Fibroblast of lung (primary cell): ENCODE results near the gene ENO4. TPM values are rescaled to one million over a fixed set of nuclear protein-coding genes. Genes with fewer than 3 reads are reported as not detected.

Experiments
- DNase-seq, 2 donors: peaks; one replicate each; pipeline versions ENCODE4 v3.0.0 to v3.0.0-alpha.2; 2010; ENCODE audit warnings: low read depth in 2 of 2
- H2AFZ ChIP-seq: 2 replicates; pipeline ENCODE4 v1.5.1; 2012; ENCODE audit warnings: low read length, control low read depth, inconsistent platforms
- H3K27ac ChIP-seq: 2 replicates; pipeline ENCODE4 v1.5.1; 2011; ENCODE audit warnings: low read length, control low read depth; ENCODE audit not compliant: insufficient read depth
- H3K27me3 ChIP-seq: 2 replicates; pipeline ENCODE4 v1.5.1; 2011; ENCODE audit warnings: mild to moderate bottlenecking, low read length; ENCODE audit not compliant: control insufficient read depth, insufficient read depth
- H3K36me3 ChIP-seq: 2 replicates; pipeline ENCODE4 v1.5.1; 2011; ENCODE audit warnings: low read length; ENCODE audit not compliant: control insufficient read depth, insufficient read depth
- H3K4me1 ChIP-seq: 2 replicates; pipeline ENCODE4 v1.5.1; 2011; ENCODE audit warnings: low read length; ENCODE audit not compliant: control insufficient read depth, insufficient read depth; ENCODE audit errors: extremely low read depth
- H3K4me2 ChIP-seq: 2 replicates; pipeline ENCODE4 v1.5.1; 2011; ENCODE audit warnings: low read length, control low read depth; ENCODE audit not compliant: insufficient read depth; ENCODE audit errors: extremely low read depth
- H3K4me3 ChIP-seq, 4 experiments: fragments of 200-600 bp in 1 of 4; sonication (generic) in 1 of 4; replicated peaks in 1 of 4; 2 replicates each; pipeline ENCODE4 v1.5.1; 2011 to 2016; ENCODE audit warnings: low read length in 4 of 4, low read depth in 3 of 4, mild to moderate bottlenecking in 3 of 4, control low read depth in 2 of 4, inconsistent platforms in 1 of 4, mixed read lengths in 1 of 4; ENCODE audit not compliant: insufficient read depth in 1 of 4; ENCODE audit errors: control extremely low read depth in 1 of 4
- H3K79me2 ChIP-seq: 2 replicates; pipeline ENCODE4 v1.5.1; 2012; ENCODE audit warnings: mild to moderate bottlenecking, low read length, inconsistent platforms; ENCODE audit not compliant: control insufficient read depth, insufficient read depth
- H3K9ac ChIP-seq: 2 replicates; pipeline ENCODE4 v1.5.1; 2011; ENCODE audit warnings: mild to moderate bottlenecking, low read length, control low read depth; ENCODE audit not compliant: insufficient read depth
- H3K9me3 ChIP-seq: 2 replicates; pipeline ENCODE4 v1.5.1; 2012; ENCODE audit warnings: low read depth, low read length; ENCODE audit not compliant: control insufficient read depth, insufficient read depth
- H4K20me1 ChIP-seq: 2 replicates; pipeline ENCODE4 v1.5.1; 2011; ENCODE audit warnings: low read length; ENCODE audit not compliant: control insufficient read depth, insufficient read depth; ENCODE audit errors: extremely low read depth
- CTCF ChIP-seq, 2 donors: IDR thresholded peaks in 1 of 2; conservative IDR thresholded peaks in 1 of 2; 1 replicate in 1 of 2; 2 replicates in 1 of 2; pipeline ENCODE4 v1.5.1; 2011 to 2012; ENCODE audit warnings: low read length in 2 of 2, control low read depth in 1 of 2, inconsistent platforms in 1 of 2, low read depth in 1 of 2, mild to moderate bottlenecking in 1 of 2
- EZH2 ChIP-seq: IDR thresholded peaks from 2 replicates; pipeline ENCODE4 v1.5.1; 2012; ENCODE audit warnings: low read length, control low read depth, mild to moderate bottlenecking; ENCODE audit errors: missing control alignments
- polyA plus RNA-seq, 2 donors: library from polyadenylated mRNA; depleted of rRNA in 1 of 2; stranded (reverse) in 1 of 2; unstranded in 1 of 2; fragments of >200 nt; gene quantifications; 2 replicates each; pipeline ENCODE4 v1.2.1, GENCODE V29; 2011 to 2012; ENCODE audit warnings: missing spikeins in 1 of 2
- total RNA-seq: library from RNA; depleted of rRNA; stranded (reverse); fragments of >200 nt; gene quantifications from 2 replicates; pipeline ENCODE4 v1.2.1, GENCODE V29; 2014

Gene ENO4
- total and polyA plus RNA-seq, 2 donors (not counting 1 experiment from before 2014, with no cell fraction given): 0.05 to 0.66 TPM

GRCh38 chr10:116848944-116849247, 403 bp upstream of the ENO4 start:
- no peaks in the 10 kb centered on the region for H3K4me1 ChIP-seq
- H3K36me3 ChIP-seq: no peaks in the 10 kb centered on the region
- H3K27ac ChIP-seq: no peak overlapping the region
- no peaks in the 10 kb centered on the region for H3K79me2 ChIP-seq
- peak overlapping the region; percentile 46 to 65 (median 56) for H3K4me3 ChIP-seq
- H2AFZ ChIP-seq: peak overlapping the region; percentile 81
- peak overlapping the region; percentile 37 for H3K9ac ChIP-seq
- H3K27me3 ChIP-seq: peaks cover 12% of the 10 kb centered on the region
- no peak for DNase-seq
- no peak for TF ChIP-seq CTCF (conservative IDR thresholded peaks at IDR 0.05 in 1 of 2, IDR thresholded peaks at IDR 0.05 in 1 of 2; ENCODE audit: low read depth in 1 of 2, low read length in 2 of 2)
- no peak for TF ChIP-seq EZH2
- H3K4me2 ChIP-seq: peak overlapping the region; percentile 95
- H3K9me3 ChIP-seq: no peaks in the 10 kb centered on the region
- H4K20me1 ChIP-seq: no peaks in the 10 kb centered on the region

GRCh38 chr10:116850058-116850611, 836 bp downstream of the ENO4 start:
- Histone ChIP-seq H3K79me2 (no peaks in the 10 kb centered on the region), H3K36me3 (no peaks in the 10 kb centered on the region), H3K27me3 (peaks cover 12% of the 10 kb centered on the region), H4K20me1 (no peaks in the 10 kb centered on the region), H3K4me2 (no peak overlapping the region), H3K9me3 (no peaks in the 10 kb centered on the region), H3K9ac (no peak overlapping the region), H3K27ac (no peak overlapping the region), H2AFZ (peak overlapping the region; percentile 81), H3K4me1 (no peaks in the 10 kb centered on the region), H3K4me3 (peak overlapping the region in 2 of 4 experiments; percentile 58 to 65)
- no peak for DNase-seq
- TF ChIP-seq CTCF (conservative IDR thresholded peaks at IDR 0.05 in 1 of 2, IDR thresholded peaks at IDR 0.05 in 1 of 2; ENCODE audit: low read depth in 1 of 2, low read length in 2 of 2): no peak
- TF ChIP-seq EZH2: peak; percentile 58

GRCh38 chr10:116852246-116852645, 2.9 kb downstream of the ENO4 start:
- TF ChIP-seq CTCF (conservative IDR thresholded peaks at IDR 0.05 in 1 of 2, IDR thresholded peaks at IDR 0.05 in 1 of 2; ENCODE audit: low read depth in 1 of 2, low read length in 2 of 2) (no peak), EZH2 (no peak)

More at GRCh38 chr10:116852246-116852645, 2.9 kb downstream of the ENO4 start:
- no peak for DNase-seq
- Histone ChIP-seq H3K4me3 (no peak overlapping the region), H4K20me1 (no peaks in the 10 kb centered on the region), H3K27me3 (peaks cover 12% of the 10 kb centered on the region), H3K9ac (no peak overlapping the region), H3K27ac (no peak overlapping the region), H3K4me1 (no peaks in the 10 kb centered on the region), H2AFZ (no peak overlapping the region), H3K4me2 (no peak overlapping the region), H3K9me3 (no peaks in the 10 kb centered on the region), H3K79me2 (no peaks in the 10 kb centered on the region), H3K36me3 (no peaks in the 10 kb centered on the region)
